Immature natural killer cell (primary cell): Measurements from ENCODE around the gene SMAD6. TPM values are rescaled to one million over a fixed set of nuclear protein-coding genes. Genes with fewer than 3 reads are reported as not detected.
A peak's percentile ranks its signal among the peaks of the same experiment; 100 is the strongest.

Experiments used
- DNase-seq, 3 donors: peaks; one replicate each; pipeline ENCODE4 v3.0.0; 2022; ENCODE audit warnings: mixed read lengths in 1 of 3
- H3K27ac Mint-ChIP-seq, 6 donors: one replicate each; pipeline ENCODE4 v1.8.0; 2020; ENCODE audit warnings: mixed read lengths in 6 of 6, mild to moderate bottlenecking in 5 of 6, inconsistent platforms in 4 of 6, moderate library complexity in 3 of 6
- H3K27me3 Mint-ChIP-seq, 3 donors: one replicate each; pipeline ENCODE4 v1.8.0; 2020 to 2021; ENCODE audit warnings: low read depth in 3 of 3, mild to moderate bottlenecking in 3 of 3, mixed read lengths in 3 of 3, moderate library complexity in 3 of 3, inconsistent platforms in 1 of 3
- H3K36me3 Mint-ChIP-seq, 3 donors: one replicate each; pipeline ENCODE4 v1.8.0; 2020; ENCODE audit warnings: mixed read lengths in 3 of 3, inconsistent platforms in 2 of 3, mild to moderate bottlenecking in 2 of 3
- H3K4me1 Mint-ChIP-seq, 2 donors: one replicate each; pipeline ENCODE4 v1.8.0; 2020; ENCODE audit warnings: inconsistent platforms in 2 of 2, mild to moderate bottlenecking in 2 of 2, mixed read lengths in 2 of 2, moderate library complexity in 1 of 2
- H3K4me3 Mint-ChIP-seq, 5 donors: one replicate each; pipeline ENCODE4 v1.8.0; 2020; ENCODE audit warnings: mild to moderate bottlenecking in 5 of 5, mixed read lengths in 5 of 5, inconsistent platforms in 3 of 5, moderate library complexity in 3 of 5
- H3K9me3 Mint-ChIP-seq, 6 donors: one replicate each; pipeline ENCODE4 v1.8.0; 2020; ENCODE audit warnings: mild to moderate bottlenecking in 6 of 6, mixed read lengths in 6 of 6, inconsistent platforms in 4 of 6, moderate library complexity in 3 of 6
- polyA plus RNA-seq, 3 donors: library from polyadenylated mRNA; unstranded; fragments of 300-500 nt; fragmentation: Illumina TruSeq; gene quantifications; one replicate each; pipeline ENCODE4 v1.2.3, GENCODE V29; 2021

Gene SMAD6
- polyA plus RNA-seq, 3 donors from 2014 or later: not detected

DNA sequence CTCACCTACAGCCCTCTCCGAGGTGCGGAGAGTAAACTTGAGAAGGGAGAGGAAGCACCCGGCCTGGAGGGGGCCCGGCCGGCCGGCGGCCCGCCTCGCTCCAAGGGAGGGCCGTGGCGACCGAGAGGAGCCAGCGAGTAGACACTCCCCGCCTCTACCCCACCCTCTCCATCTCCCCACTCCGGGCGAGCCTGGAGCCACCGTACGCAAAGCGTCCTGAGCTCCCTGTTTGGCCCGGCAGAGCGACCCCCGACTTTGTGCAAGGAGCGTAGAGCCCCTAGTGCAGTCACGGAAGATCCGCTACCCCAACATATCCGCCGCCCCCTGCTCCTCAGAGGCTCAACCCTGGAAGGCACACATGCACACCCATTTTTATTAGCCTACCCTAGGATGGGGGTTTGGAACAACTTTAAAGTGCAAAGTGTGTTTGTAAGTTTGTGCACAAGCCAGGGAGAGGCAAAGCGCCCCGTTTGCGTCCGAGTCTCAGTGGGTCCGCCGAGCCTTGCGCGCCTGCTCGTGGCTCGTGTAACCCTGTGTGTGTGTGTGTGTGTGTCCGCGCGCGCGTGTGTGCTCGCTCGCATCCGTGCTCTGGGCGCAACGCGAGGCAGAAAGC, 508 bp upstream of the SMAD6 start:
- Mint-ChIP-seq H3K36me3 (no peaks in the 10 kb centered on the region), H3K4me3 (peak overlapping the region; percentile 85 to 93 (median 89)), H3K4me1 (peaks cover 22 to 27% of the 10 kb centered on the region in 2 donors), H3K9me3 (no peaks in the 10 kb centered on the region), H3K27ac (peak overlapping the region in 4 of 6 donors; percentile 45 to 70 (median 54)), H3K27me3 (peaks cover 5 to 17% (median 13%) of the 10 kb centered on the region in 3 donors)
- DNase-seq: no peak

DNA sequence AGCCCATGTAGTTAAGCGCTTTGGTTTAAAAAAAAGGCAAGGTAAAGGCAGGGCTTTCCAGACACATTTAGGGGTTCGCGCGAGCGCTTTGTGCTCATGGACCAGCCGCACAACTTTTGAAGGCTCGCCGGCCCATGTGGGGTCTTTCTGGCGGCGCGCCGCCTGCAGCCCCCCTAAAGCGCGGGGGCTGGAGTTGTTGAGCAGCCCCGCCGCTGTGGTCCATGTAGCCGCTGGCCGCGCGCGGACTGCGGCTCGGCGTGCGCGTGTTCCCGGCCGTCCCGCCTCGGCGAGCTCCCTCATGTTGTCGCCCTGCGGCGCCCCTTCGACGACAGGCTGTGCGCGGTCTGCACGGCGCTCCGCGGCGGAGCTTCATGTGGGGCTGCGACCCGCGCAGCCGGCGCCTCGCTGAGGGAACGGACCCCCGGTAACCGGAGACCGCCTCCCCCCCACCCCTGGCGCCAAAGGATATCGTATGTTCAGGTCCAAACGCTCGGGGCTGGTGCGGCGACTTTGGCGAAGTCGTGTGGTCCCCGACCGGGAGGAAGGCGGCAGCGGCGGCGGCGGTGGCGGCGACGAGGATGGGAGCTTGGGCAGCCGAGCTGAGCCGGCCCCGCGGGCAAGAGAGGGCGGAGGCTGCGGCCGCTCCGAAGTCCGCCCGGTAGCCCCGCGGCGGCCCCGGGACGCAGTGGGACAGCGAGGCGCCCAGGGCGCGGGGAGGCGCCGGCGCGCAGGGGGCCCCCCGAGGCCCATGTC, 927 bp downstream of the SMAD6 start:
- Mint-ChIP-seq H3K27me3 (peaks cover 5 to 19% (median 13%) of the 10 kb centered on the region in 3 donors), H3K4me1 (peaks cover 22 to 27% of the 10 kb centered on the region in 2 donors), H3K36me3 (no peaks in the 10 kb centered on the region), H3K9me3 (no peaks in the 10 kb centered on the region), H3K27ac (no peak overlapping the region), H3K4me3 (peak overlapping the region; percentile 85 to 94 (median 91))
- peak in 2 of 3 donors; percentile 2 to 3 for DNase-seq

DNA sequence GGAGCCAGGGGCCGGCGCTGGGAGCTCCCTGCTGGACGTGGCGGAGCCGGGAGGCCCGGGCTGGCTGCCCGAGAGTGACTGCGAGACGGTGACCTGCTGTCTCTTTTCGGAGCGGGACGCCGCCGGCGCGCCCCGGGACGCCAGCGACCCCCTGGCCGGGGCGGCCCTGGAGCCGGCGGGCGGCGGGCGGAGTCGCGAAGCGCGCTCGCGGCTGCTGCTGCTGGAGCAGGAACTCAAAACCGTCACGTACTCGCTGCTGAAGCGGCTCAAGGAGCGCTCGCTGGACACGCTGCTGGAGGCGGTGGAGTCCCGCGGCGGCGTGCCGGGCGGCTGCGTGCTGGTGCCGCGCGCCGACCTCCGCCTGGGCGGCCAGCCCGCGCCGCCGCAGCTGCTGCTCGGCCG, 1.5 kb downstream of the SMAD6 start:
- Mint-ChIP-seq H3K4me1 (peaks cover 22 to 27% of the 10 kb centered on the region in 2 donors), H3K36me3 (no peaks in the 10 kb centered on the region), H3K4me3 (no peak overlapping the region), H3K27ac (no peak overlapping the region), H3K27me3 (peaks cover 5 to 19% (median 16%) of the 10 kb centered on the region in 3 donors), H3K9me3 (no peaks in the 10 kb centered on the region)
- DNase-seq: peak in 2 of 3 donors; percentile 15 to 18

DNA sequence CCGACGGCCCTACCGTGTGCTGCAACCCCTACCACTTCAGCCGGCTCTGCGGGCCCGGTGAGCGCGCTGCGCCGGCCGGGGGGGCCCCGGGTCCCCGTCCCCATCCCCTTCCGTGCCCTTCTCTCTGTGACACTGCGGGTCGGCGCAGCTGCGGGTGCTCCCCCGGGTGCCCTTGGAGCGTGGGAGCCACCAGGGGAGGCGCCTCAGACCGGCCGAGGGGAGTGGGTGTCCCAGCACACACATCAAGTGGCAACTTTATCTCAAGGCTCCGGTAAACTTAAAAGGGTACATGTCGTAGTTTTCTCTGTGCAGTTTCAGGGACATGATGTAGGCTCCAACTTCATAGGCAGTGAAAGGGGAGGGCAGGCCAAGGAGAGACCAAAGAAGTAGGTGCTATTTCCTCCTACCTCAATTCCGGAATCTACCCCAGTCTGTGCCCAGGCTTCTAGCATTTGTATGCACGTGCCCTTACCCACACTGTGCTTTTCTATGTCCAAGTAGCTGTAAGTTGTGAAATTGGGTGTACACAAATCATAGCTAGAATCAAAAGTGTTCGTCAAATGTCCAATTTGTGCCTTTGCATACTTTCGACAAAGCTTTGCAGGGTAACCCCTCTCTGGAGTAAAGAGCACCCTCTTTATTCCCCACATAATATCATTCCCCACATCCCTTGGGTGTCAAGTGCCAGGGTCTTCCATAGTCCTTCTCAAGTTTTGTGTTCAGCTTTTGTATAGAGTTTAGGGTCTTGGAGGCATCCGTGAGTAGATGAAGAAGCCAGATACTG, 2.2 kb downstream of the SMAD6 start:
- H3K36me3 Mint-ChIP-seq: no peaks in the 10 kb centered on the region
- H3K27ac Mint-ChIP-seq: no peak overlapping the region
- H3K27me3 Mint-ChIP-seq: peaks cover 5 to 19% (median 16%) of the 10 kb centered on the region in 3 donors
- H3K4me3 Mint-ChIP-seq: peak overlapping the region; percentile 76 to 87 (median 80)
- H3K9me3 Mint-ChIP-seq: no peaks in the 10 kb centered on the region
- peaks cover 22 to 27% of the 10 kb centered on the region in 2 donors for H3K4me1 Mint-ChIP-seq
- DNase-seq: peak in 1 of 3 donors; percentile 4

DNA sequence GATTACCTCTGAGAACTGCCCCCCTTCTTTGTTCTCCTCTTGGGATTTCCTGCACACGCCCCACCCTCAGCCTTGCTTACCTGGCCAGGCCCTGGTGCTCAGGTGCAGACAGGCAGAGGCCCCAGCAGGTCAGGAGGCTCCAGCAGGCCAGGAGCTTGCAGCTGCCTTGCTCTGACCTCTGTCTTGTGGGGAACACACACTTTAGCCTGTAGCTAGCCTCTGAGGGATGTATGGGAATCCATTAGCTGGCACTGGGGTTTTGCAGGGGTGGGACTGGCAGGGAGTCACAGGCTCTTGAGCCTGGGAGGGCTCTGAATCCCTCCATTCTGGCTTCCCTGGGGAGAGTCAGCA, 2.7 kb downstream of the SMAD6 start:
- Mint-ChIP-seq H3K27me3 (peaks cover 6 to 19% (median 16%) of the 10 kb centered on the region in 3 donors), H3K4me1 (peaks cover 22 to 27% of the 10 kb centered on the region in 2 donors), H3K9me3 (no peaks in the 10 kb centered on the region), H3K36me3 (no peaks in the 10 kb centered on the region), H3K27ac (no peak overlapping the region), H3K4me3 (peak overlapping the region; percentile 29 to 87 (median 80))
- no peak for DNase-seq

DNA sequence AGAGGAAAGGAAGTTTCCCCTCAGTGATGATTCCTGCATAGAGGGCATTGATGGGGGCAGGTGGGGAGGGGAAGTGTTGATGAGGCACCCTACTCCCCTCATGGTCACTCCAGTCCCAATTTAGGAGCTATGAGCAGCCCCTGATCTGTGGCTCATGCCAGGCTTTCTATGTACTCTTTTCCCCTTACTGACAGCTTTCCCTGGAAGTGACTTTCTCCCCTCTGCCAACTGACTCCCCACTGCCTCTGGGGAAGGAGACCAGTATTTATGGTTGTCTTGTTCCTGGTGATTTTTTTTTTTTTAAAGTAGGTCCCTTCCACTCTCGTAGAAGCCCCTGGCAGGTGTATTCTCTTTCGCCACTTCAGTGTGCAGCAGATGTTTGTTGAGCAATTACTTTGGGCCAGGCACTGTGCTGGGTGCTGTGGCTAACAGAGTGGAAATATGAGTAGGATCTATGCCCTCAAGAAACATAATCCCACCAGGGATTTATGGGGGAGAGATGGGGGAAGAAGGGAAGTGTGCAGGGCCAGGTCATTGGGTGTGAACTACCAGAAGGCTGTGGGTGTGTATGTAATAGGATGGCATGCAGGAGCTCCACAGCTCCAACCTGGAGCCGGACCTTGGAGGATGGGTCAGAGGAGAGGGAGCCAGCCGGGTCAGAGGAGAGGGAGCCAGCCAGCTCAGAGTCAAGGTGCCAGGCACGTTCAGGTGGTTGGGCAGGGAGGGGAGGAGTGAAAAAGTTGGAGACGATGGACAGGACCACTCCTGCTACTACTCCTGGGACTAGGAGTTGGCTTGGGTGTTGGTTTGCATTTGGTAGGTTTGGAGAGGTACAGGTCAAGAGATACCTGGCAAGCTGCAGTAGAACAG, 3.5 kb downstream of the SMAD6 start:
- DNase-seq: no peak
- no peak overlapping the region for H3K27ac Mint-ChIP-seq
- H3K9me3 Mint-ChIP-seq: no peaks in the 10 kb centered on the region
- H3K36me3 Mint-ChIP-seq: no peaks in the 10 kb centered on the region
- peaks cover 7 to 19% (median 14%) of the 10 kb centered on the region in 3 donors for H3K27me3 Mint-ChIP-seq
- peaks cover 18 to 21% of the 10 kb centered on the region in 2 donors for H3K4me1 Mint-ChIP-seq
- H3K4me3 Mint-ChIP-seq: peak overlapping the region in 1 of 5 donors; percentile 87

DNA sequence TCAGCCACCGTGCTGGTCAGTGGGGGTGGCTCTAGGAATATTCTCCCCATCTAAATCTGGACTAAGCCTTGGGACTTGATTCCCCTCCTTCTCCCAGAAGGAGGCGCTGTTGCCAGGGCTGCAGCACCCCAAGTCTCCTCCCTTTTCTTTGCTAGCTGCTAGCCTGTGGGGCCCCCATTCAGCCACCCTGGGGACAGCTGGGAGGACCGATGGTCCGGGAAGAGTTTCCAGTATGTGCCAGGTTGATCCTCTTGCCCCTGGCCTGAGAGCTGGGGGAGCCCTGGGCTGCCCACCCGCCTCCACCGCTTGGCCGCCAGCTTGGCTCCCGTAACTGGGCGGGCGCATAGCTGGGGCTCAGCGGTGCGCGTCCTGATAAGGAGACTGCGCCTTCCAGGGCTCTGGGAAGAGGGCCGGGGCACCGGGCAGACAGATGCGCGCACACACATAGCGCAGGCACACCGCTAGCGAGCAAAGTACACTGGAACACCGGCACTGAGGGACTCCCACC, 4.2 kb downstream of the SMAD6 start:
- Mint-ChIP-seq H3K27me3 (peaks cover 7 to 19% (median 14%) of the 10 kb centered on the region in 3 donors), H3K4me3 (no peak overlapping the region), H3K36me3 (no peaks in the 10 kb centered on the region), H3K4me1 (peaks cover 15 to 19% of the 10 kb centered on the region in 2 donors), H3K9me3 (no peaks in the 10 kb centered on the region), H3K27ac (no peak overlapping the region)
- no peak for DNase-seq

DNA sequence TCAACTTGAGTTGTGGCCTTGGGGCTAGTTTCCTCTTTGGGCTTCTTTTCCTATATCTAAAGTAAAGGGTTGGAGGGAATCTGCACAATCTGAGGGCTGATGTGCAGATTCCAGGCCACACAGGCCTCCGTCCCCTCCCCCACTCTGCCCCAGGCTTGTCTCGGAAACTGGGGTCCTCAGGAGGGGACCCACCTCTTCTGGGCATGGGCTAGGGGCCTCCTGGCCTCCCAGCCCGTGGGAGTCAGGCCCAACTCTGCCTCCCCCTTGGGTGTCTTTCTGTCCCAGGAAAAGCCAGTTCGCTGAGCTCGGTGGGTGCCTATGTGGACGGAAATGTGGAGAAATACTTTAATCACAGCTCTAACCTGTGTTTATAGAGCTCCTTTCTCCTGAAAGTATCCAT, 4.8 kb downstream of the SMAD6 start:
- H3K9me3 Mint-ChIP-seq: no peaks in the 10 kb centered on the region
- peaks cover 5 to 19% (median 11%) of the 10 kb centered on the region in 3 donors for H3K27me3 Mint-ChIP-seq
- no peaks in the 10 kb centered on the region for H3K36me3 Mint-ChIP-seq
- H3K4me1 Mint-ChIP-seq: peaks cover 13 to 18% of the 10 kb centered on the region in 2 donors
- no peak for DNase-seq
- no peak overlapping the region for H3K4me3 Mint-ChIP-seq
- H3K27ac Mint-ChIP-seq: no peak overlapping the region

DNA sequence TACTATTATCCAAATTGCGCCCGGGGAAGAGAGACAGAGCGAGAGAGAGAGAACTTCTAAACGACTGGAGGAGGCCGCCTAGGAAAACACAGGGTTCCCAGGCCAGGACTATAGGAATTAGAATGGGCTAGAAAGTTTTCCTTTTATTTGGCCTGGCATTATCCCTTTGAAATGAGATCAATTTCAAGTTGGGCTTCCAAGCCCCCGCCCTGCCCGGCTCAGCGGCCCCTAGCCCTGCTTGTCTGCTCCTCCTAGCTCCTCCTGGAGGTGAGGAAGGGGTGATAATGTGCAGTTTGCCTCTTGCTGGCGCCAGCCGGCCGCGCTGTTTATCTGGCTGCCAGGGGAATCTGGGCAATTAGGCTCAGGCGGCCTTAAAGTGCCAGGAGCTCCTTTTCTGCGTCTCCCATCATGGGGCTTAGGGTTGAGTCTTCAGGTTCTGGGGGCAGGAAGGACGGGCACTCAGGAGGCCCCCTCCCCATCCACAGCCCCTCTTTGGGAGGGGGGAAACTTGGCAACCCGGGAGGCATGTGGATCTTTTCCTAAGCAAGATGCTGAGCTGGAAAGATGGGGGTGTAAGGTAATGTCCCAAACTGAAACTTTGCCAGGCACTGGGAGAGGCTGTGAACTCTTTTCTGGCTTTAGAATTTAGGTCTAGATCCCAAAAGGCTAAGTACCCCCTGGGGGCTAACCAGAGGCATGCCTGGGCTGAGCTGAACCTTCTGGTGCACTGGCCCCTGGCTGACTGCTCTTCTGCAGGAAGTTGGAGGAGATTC, 5.5 kb downstream of the SMAD6 start:
- H3K4me3 Mint-ChIP-seq: no peak overlapping the region
- no peak for DNase-seq
- H3K4me1 Mint-ChIP-seq: peaks cover 9 to 11% of the 10 kb centered on the region in 2 donors
- H3K9me3 Mint-ChIP-seq: no peaks in the 10 kb centered on the region
- no peak overlapping the region for H3K27ac Mint-ChIP-seq
- peaks cover 5 to 17% (median 9%) of the 10 kb centered on the region in 3 donors for H3K27me3 Mint-ChIP-seq
- H3K36me3 Mint-ChIP-seq: no peaks in the 10 kb centered on the region

DNA sequence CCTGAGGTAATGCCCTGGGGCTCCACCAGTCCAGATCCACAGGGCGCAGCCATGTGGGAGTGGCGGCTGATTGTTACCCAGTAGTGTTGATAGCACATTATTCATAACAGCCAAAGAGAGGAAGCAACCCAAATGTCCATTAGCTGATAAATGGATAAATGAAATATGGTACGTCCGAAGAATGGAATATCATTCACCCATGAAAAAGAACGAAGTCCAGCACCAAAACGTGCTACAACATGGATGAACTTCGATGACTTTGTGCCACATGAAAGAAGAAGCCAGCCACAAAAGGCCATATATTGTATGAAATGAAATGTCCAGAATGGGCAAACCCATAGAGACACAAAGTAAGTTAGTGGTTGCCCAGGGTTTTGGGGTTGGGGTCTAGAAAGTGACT, 6.4 kb downstream of the SMAD6 start:
- no peak for DNase-seq
- no peak overlapping the region for H3K4me3 Mint-ChIP-seq
- H3K27me3 Mint-ChIP-seq: peaks cover 5 to 17% (median 9%) of the 10 kb centered on the region in 3 donors
- no peaks in the 10 kb centered on the region for H3K9me3 Mint-ChIP-seq
- peaks cover 7 to 9% of the 10 kb centered on the region in 2 donors for H3K4me1 Mint-ChIP-seq
- H3K27ac Mint-ChIP-seq: no peak overlapping the region
- H3K36me3 Mint-ChIP-seq: no peaks in the 10 kb centered on the region

DNA sequence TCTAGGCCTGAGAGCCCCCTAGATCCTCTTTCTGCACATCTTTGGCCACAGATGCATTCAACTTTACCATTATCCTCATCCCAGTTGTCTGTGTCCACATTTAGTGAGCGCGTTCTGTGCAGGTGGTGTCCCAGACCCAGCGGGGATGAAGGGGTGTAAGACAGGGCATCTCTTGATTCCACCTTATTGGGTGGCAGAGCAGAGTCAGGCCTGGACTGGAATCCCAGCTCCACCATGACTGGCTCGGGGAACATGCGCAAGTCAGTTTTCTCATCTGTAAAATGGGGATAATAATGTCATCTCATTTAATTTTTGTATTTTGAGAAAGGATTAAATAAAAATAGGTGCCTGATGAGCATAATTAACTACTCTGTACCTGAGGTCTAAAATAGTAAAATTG, 7.8 kb downstream of the SMAD6 start:
- no peak for DNase-seq
- no peaks in the 10 kb centered on the region for H3K36me3 Mint-ChIP-seq
- no peak overlapping the region for H3K27ac Mint-ChIP-seq
- H3K9me3 Mint-ChIP-seq: no peaks in the 10 kb centered on the region
- H3K4me1 Mint-ChIP-seq: peaks cover 3 to 8% of the 10 kb centered on the region in 2 donors
- no peak overlapping the region for H3K4me3 Mint-ChIP-seq
- H3K27me3 Mint-ChIP-seq: peaks cover 4 to 12% (median 9%) of the 10 kb centered on the region in 3 donors

DNA sequence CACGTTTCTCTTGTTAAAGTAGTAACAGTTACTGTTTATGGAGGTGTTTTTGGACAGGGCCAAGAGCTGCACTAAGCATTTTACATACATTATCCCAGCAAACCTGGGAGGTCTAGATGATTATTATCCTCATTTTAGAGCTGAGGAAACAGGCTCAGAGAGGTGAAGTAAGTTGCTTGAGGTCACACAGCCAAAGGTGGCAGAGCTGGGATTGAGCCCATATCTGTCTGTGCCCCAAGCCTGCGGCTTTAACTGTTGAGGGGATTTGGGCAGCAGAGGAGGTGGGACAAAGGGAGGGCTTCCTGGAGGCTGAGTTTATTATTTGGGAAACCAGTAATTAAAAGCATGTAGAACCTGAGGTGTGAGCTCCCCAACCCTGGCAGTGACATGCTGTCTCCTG, 9.2 kb downstream of the SMAD6 start:
- no peaks in the 10 kb centered on the region for H3K36me3 Mint-ChIP-seq
- no peak overlapping the region for H3K4me3 Mint-ChIP-seq
- no peak overlapping the region for H3K27ac Mint-ChIP-seq
- H3K27me3 Mint-ChIP-seq: peaks cover 2 to 5% (median 3%) of the 10 kb centered on the region in 3 donors
- DNase-seq: no peak
- H3K9me3 Mint-ChIP-seq: no peaks in the 10 kb centered on the region
- peaks cover 3 to 8% of the 10 kb centered on the region in 2 donors for H3K4me1 Mint-ChIP-seq
